OCI-LY3 (cell line): ENCODE data around the gene LGALSL.

ENCODE experiments used
- H2AFZ ChIP-seq: fragments of 200-600, 300-600 bp; shearing (Covaris generic); 2 replicates; pipeline ENCODE4 v1.6.0; 2014; ENCODE audit warnings: antibody characterized with exemption, low read depth, low read length
- H3K27ac ChIP-seq: fragments of 200-600, 300-600 bp; sonication (generic); 2 replicates; pipeline ENCODE4 v1.5.1; 2014; ENCODE audit warnings: mild to moderate bottlenecking, low read length, moderate library complexity, mixed read lengths
- H3K27me3 ChIP-seq: fragments of 200-600, 300-600 bp; sonication (generic); 2 replicates; pipeline ENCODE4 v1.6.1; 2014; ENCODE audit warnings: low read depth, low read length, mixed read lengths
- H3K36me3 ChIP-seq: fragments of 200-600, 300-600 bp; sonication (generic); replicated peaks from 2 replicates; pipeline ENCODE3; 2014; ENCODE audit warnings: low read depth, low read length, mixed read lengths
- H3K4me1 ChIP-seq: fragments of 300-600, 200-600 bp; sonication (generic); 2 replicates; pipeline ENCODE4 v1.6.1; 2014; ENCODE audit warnings: low read length, mixed read lengths
- H3K4me2 ChIP-seq: fragments of 200-600, 300-600 bp; sonication (generic); 2 replicates; pipeline ENCODE4 v1.6.1; 2014; ENCODE audit warnings: low read length, mixed read lengths
- H3K4me3 ChIP-seq: fragments of 300-600, 200-600 bp; sonication (generic); 2 replicates; pipeline ENCODE4 v1.5.1; 2014; ENCODE audit warnings: antibody characterized with exemption, mild to moderate bottlenecking, low read length, moderate library complexity
- H3K79me2 ChIP-seq: fragments of 300-600, 200-600 bp; shearing (Covaris generic); 2 replicates; pipeline ENCODE4 v1.6.1; 2014; ENCODE audit warnings: mild to moderate bottlenecking, low read length, mixed read lengths
- H3K9ac ChIP-seq: fragments of 300-600, 200-600 bp; shearing (Covaris generic); 2 replicates; pipeline ENCODE4 v1.6.0; 2014; ENCODE audit warnings: mild to moderate bottlenecking, low read length, moderate library complexity
- H3K9me3 ChIP-seq: fragments of 200-600, 300-600 bp; shearing (Covaris generic); 2 replicates; pipeline ENCODE4 v1.6.1; 2014; ENCODE audit warnings: low read length, mixed read lengths; ENCODE audit not compliant: insufficient read depth
- H4K20me1 ChIP-seq: fragments of 200-600, 300-600 bp; sonication (generic); 2 replicates; pipeline ENCODE4 v1.6.1; 2016; ENCODE audit warnings: low read length, mixed read lengths; ENCODE audit not compliant: insufficient read depth
- EZH2phosphoT487 ChIP-seq: fragments of 200-600 bp; shearing (Covaris generic); IDR thresholded peaks from 2 replicates; pipeline ENCODE4 v1.6.1; 2018; ENCODE audit warnings: antibody characterized with exemption, mixed run types, low read depth
- TF ChIP-seq, protein P1 (sequence below): fragments of 200-600, 300-600 bp; sonication (generic); IDR thresholded peaks from 2 replicates; pipeline ENCODE4 v1.5.1; 2014; ENCODE audit warnings: antibody characterized with exemption, low read length, low read depth

The LGALSL gene

DNA sequence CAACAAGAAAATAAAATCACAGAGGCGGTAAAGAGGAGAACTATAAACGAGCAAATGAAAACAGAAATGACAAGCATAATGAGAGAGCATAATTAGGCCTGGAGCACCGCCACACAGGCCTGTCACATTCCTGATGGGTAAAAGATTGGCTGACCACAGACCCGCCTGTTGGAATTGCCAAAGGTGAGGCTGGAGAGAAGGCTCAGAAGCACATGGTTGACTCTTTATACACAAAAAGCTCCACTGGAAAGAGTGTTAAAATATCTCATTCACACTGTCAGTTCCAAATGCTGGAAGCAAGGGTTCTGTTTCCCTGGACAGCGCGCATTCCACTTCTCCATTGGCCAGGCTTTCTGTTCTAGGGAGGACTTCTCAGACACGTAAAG lies 5.9 kb upstream of the LGALSL start:
- TF ChIP-seq EZH2phosphoT487, result no peak
- TF ChIP-seq, protein P1, sequence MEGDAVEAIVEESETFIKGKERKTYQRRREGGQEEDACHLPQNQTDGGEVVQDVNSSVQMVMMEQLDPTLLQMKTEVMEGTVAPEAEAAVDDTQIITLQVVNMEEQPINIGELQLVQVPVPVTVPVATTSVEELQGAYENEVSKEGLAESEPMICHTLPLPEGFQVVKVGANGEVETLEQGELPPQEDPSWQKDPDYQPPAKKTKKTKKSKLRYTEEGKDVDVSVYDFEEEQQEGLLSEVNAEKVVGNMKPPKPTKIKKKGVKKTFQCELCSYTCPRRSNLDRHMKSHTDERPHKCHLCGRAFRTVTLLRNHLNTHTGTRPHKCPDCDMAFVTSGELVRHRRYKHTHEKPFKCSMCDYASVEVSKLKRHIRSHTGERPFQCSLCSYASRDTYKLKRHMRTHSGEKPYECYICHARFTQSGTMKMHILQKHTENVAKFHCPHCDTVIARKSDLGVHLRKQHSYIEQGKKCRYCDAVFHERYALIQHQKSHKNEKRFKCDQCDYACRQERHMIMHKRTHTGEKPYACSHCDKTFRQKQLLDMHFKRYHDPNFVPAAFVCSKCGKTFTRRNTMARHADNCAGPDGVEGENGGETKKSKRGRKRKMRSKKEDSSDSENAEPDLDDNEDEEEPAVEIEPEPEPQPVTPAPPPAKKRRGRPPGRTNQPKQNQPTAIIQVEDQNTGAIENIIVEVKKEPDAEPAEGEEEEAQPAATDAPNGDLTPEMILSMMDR, result no peak
- H3K4me3 ChIP-seq, result no peak overlapping the region
- H2AFZ ChIP-seq, result no peak overlapping the region
- no peaks in the 10 kb centered on the region for H3K9me3 ChIP-seq
- H3K4me2 ChIP-seq, result no peak overlapping the region
- H3K9ac ChIP-seq, result no peak overlapping the region
- H3K27me3 ChIP-seq, result no peaks in the 10 kb centered on the region
- H3K4me1 ChIP-seq, result peaks cover 11% of the 10 kb centered on the region
- no peaks in the 10 kb centered on the region for H4K20me1 ChIP-seq
- H3K79me2 ChIP-seq, result no peaks in the 10 kb centered on the region
- no peak overlapping the region for H3K27ac ChIP-seq
- no peaks in the 10 kb centered on the region for H3K36me3 ChIP-seq

DNA sequence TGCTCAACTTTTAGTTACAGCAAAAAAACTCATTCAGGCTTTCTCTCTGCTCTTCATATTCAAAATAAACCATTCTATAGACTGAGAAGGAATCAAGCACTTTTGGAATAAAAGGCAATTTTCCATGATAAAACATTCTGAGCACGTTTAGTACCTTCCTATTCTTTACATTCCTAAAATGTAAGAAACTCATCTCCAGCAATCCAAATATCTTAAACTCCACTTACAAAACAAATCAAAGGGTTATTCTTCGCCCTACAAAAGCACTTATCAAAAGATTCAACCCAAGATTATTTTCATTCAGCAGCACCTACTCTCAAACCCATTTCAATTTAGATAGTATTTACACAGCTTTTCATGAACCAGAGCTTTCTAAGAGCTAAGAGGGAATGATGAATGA lies 2.9 kb upstream of the LGALSL start:
- H2AFZ ChIP-seq, result no peak overlapping the region
- no peak overlapping the region for H3K4me2 ChIP-seq
- TF ChIP-seq, protein P1, result no peak
- no peak for TF ChIP-seq EZH2phosphoT487
- no peaks in the 10 kb centered on the region for H3K36me3 ChIP-seq
- H4K20me1 ChIP-seq, result no peaks in the 10 kb centered on the region
- no peak overlapping the region for H3K4me3 ChIP-seq
- no peaks in the 10 kb centered on the region for H3K27me3 ChIP-seq
- H3K9ac ChIP-seq, result no peak overlapping the region
- peaks cover 16% of the 10 kb centered on the region for H3K4me1 ChIP-seq
- H3K27ac ChIP-seq, result no peak overlapping the region
- no peaks in the 10 kb centered on the region for H3K79me2 ChIP-seq
- H3K9me3 ChIP-seq, result no peaks in the 10 kb centered on the region

DNA sequence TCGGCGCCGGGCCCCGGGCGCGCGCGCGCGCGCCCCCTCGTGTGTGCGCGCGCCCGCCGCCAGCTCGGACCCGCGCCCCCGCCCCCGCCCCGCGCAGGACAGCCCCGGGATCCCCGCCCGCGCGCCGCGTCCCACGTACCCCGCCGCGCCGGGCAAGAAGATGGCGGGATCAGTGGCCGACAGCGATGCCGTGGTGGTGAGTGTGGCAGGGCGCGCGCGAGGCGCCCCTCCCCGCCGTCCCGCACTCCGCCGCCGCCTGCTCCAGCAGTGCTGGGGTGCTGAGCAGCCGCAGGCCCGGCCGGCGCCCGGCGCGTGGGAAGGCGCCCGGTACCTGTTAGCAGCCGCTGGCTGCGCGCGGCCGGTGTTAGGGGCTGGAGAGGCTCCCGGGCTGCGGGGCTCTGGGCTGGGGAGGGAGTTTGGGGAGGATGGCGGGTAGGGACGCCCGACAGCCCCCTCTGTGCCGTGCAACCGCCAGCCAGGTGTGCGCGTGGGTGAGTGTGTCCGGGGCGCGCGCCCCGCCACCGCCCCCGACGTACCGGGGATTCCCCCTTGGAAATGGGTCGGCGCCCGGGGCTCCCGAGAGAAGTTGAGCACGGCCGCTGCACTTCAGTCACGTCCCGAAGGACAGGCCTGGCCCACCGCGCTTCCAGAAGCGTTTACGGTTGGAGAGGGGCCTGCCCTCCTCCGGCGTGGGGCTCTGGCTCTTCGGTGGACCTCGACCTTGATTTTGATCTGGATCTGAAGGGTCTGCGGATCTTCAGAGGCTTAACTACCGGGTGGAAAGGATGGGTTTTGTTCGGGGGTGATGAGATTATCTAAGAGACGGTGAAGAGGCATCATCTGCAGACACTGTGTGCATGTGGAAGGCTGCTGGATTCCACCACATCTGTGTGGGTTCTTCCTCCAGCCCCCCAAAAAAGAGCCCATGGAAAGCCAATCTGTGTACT lies 697 bp downstream of the LGALSL start:
- Histone ChIP-seq H3K4me2 (peak overlapping the region; percentile 94), H3K9ac (peak overlapping the region; percentile 70), H3K79me2 (no peaks in the 10 kb centered on the region), H2AFZ (peak overlapping the region; percentile 54), H3K4me1 (peaks cover 18% of the 10 kb centered on the region), H3K9me3 (no peaks in the 10 kb centered on the region), H3K4me3 (peak overlapping the region; percentile 80), H3K36me3 (peaks cover 9% of the 10 kb centered on the region), H4K20me1 (no peaks in the 10 kb centered on the region), H3K27me3 (no peaks in the 10 kb centered on the region), H3K27ac (peak overlapping the region; percentile 9; the same call in 1 of the 2 replicates)
- no peak for TF ChIP-seq EZH2phosphoT487
- TF ChIP-seq, protein P1, result no peak

DNA sequence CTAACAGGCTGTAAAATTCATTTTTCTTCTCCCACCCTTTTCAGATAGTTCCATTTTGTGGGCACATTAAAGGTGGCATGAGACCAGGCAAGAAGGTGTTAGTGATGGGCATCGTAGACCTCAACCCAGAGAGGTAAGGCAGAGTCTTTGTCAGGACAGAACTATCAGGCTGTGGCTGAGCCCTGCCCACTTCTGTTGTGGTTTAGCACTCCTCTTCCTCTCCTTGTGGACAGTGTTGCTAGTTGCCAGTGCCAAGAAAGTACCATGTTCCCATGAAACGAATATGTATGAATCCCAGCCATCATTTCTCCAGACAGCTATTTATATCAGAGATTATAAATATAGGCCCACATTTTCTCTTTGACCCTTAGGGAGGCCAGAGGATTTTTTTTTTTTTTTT lies 1.6 kb downstream of the LGALSL start:
- H3K4me3 ChIP-seq, result peak overlapping the region; percentile 80

More for the DNA sequence above, 1.6 kb downstream of the LGALSL start:
- H3K36me3 ChIP-seq, result peaks cover 9% of the 10 kb centered on the region
- peak overlapping the region; percentile 94 for H3K4me2 ChIP-seq
- no peak overlapping the region for H3K27ac ChIP-seq
- peaks cover 18% of the 10 kb centered on the region for H3K4me1 ChIP-seq
- H3K27me3 ChIP-seq, result no peaks in the 10 kb centered on the region
- no peaks in the 10 kb centered on the region for H3K79me2 ChIP-seq
- no peaks in the 10 kb centered on the region for H4K20me1 ChIP-seq
- H3K9me3 ChIP-seq, result no peaks in the 10 kb centered on the region
- no peak overlapping the region for H3K9ac ChIP-seq
- TF ChIP-seq, protein P1, result no peak
- TF ChIP-seq EZH2phosphoT487, result no peak
- no peak overlapping the region for H2AFZ ChIP-seq
